ENCODE results near the gene UFC1.
A peak's percentile ranks its signal among the peaks of the same experiment; 100 is the strongest.

GRCh38 chr1:161139766-161140165 is 14.0 kb upstream of the UFC1 start:
- TF ChIP-seq POLR2A (IDR thresholded peaks at IDR 0.05) (no peak), CTCF (IDR thresholded peaks at IDR 0.05) (peak; percentile 14 to 39 (median 32))

Data from tibial nerve (tissue), 3 donors.